ENCODE data around the gene LARP4B. TPM values are rescaled to one million over a fixed set of nuclear protein-coding genes. Genes with fewer than 3 reads are reported as not detected.

Gene LARP4B
- polyA plus RNA-seq, 1 donor from 2014 or later, result 14.2 TPM

DNA sequence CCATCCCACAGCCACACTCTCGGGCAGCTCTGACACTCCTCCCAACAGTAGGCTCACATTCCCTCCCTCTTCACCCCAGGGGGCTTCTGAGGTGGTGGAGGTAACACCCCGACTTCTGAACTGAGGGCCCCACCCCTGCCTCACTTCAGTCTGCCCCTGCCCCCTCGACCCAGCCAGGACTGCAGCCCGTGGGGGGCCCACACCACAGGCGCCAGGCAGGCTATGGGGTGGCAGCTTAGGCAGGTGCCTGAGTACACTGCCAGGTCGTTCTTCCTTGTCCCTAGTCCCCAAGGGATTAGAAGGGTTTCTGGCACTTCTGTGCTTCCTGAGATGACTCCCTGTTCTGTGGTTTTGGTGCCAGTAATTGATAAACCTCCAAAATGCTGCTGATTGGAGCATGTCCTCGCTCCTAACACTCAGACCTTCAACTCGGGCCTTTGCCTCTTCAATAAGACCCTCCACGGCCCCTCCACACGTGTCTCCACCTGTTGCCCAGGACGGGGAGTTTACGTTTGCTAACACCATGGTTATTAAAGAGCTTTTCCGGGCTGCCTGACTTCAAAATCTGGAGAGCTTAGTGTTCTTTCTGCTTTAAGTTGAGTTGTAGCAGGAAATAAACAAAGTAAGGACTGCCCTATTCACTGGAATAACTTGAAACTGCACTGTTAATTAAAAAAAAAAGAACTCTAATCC, 23.8 kb upstream of the LARP4B start:
- H3K9me3 ChIP-seq (ENCODE audit: low read length), result no peaks in the 10 kb centered on the region
- H2AFZ ChIP-seq (ENCODE audit: low read depth, low read length), result no peak overlapping the region
- H3K27ac ChIP-seq (ENCODE audit: low read length), result no peak overlapping the region
- no peak overlapping the region for H3K4me2 ChIP-seq (ENCODE audit: low read length)
- TF ChIP-seq TAF1 (IDR thresholded peaks at IDR 0.05; ENCODE audit: low read depth) (no peak), SMC3 (conservative IDR thresholded peaks at IDR 0.05; ENCODE audit: poor library complexity) (no peak), EZH2 (IDR thresholded peaks at IDR 0.05; ENCODE audit: borderline replicate concordance, insufficient read depth, low read length, poor library complexity, severe bottlenecking) (no peak)
- TF ChIP-seq, protein P1, sequence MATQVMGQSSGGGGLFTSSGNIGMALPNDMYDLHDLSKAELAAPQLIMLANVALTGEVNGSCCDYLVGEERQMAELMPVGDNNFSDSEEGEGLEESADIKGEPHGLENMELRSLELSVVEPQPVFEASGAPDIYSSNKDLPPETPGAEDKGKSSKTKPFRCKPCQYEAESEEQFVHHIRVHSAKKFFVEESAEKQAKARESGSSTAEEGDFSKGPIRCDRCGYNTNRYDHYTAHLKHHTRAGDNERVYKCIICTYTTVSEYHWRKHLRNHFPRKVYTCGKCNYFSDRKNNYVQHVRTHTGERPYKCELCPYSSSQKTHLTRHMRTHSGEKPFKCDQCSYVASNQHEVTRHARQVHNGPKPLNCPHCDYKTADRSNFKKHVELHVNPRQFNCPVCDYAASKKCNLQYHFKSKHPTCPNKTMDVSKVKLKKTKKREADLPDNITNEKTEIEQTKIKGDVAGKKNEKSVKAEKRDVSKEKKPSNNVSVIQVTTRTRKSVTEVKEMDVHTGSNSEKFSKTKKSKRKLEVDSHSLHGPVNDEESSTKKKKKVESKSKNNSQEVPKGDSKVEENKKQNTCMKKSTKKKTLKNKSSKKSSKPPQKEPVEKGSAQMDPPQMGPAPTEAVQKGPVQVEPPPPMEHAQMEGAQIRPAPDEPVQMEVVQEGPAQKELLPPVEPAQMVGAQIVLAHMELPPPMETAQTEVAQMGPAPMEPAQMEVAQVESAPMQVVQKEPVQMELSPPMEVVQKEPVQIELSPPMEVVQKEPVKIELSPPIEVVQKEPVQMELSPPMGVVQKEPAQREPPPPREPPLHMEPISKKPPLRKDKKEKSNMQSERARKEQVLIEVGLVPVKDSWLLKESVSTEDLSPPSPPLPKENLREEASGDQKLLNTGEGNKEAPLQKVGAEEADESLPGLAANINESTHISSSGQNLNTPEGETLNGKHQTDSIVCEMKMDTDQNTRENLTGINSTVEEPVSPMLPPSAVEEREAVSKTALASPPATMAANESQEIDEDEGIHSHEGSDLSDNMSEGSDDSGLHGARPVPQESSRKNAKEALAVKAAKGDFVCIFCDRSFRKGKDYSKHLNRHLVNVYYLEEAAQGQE (IDR thresholded peaks at IDR 0.05; ENCODE audit: borderline replicate concordance), result no peak
- no peaks in the 10 kb centered on the region for H3K9me2 ChIP-seq (ENCODE audit: insufficient read depth, low read length)
- H3K27me3 ChIP-seq (ENCODE audit: insufficient read depth, low read depth, low read length), result no peaks in the 10 kb centered on the region
- H4K20me1 ChIP-seq (ENCODE audit: insufficient read depth), result no peaks in the 10 kb centered on the region
- H3K36me3 ChIP-seq (ENCODE audit: insufficient read depth, low read length), result no peaks in the 10 kb centered on the region
- no peaks in the 10 kb centered on the region for H3K79me2 ChIP-seq (replicated peaks; ENCODE audit: insufficient read depth, low read length)
- no peaks in the 10 kb centered on the region for H3F3A ChIP-seq (ENCODE audit: insufficient read depth, low read length, poor library complexity, severe bottlenecking)
- no peak overlapping the region for H3K9ac ChIP-seq (ENCODE audit: low read length)
- no peak overlapping the region for H3K4me3 ChIP-seq (ENCODE audit: low read length)

DNA sequence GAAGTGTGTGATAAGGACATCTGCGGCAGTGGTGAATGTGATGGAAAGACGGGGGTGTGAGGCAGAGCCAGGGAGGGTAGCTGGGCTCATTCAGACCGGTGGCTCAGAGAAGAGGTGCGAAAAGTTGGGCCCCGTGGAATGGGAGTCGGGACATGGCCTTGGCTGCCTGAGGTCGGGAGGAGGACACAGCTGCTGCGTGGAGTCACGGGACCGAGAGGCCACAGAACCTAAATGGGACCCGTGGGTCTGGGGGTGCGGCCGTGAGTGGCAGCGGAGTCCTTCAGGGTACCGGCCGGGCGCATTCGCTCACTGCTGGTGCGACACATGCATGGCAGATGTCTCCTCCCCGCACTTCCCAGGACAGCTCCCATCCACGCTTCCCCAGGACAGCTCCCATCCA, 22.9 kb upstream of the LARP4B start:
- Histone ChIP-seq H3K27ac (ENCODE audit: low read length) (no peak overlapping the region), H3K9ac (ENCODE audit: low read length) (no peak overlapping the region), H3K9me3 (ENCODE audit: low read length) (no peaks in the 10 kb centered on the region), H3K4me2 (ENCODE audit: low read length) (no peak overlapping the region), H3F3A (ENCODE audit: insufficient read depth, low read length, poor library complexity, severe bottlenecking) (no peaks in the 10 kb centered on the region), H3K79me2 (replicated peaks; ENCODE audit: insufficient read depth, low read length) (no peaks in the 10 kb centered on the region), H3K27me3 (ENCODE audit: insufficient read depth, low read depth, low read length) (no peaks in the 10 kb centered on the region), H3K4me3 (ENCODE audit: low read length) (no peak overlapping the region), H3K36me3 (ENCODE audit: insufficient read depth, low read length) (no peaks in the 10 kb centered on the region), H4K20me1 (ENCODE audit: insufficient read depth) (no peaks in the 10 kb centered on the region), H2AFZ (ENCODE audit: low read depth, low read length) (no peak overlapping the region), H3K9me2 (ENCODE audit: insufficient read depth, low read length) (no peaks in the 10 kb centered on the region)
- TF ChIP-seq, protein P1 (IDR thresholded peaks at IDR 0.05; ENCODE audit: borderline replicate concordance), result no peak
- TF ChIP-seq SMC3 (conservative IDR thresholded peaks at IDR 0.05; ENCODE audit: poor library complexity), result no peak
- TF ChIP-seq TAF1 (IDR thresholded peaks at IDR 0.05; ENCODE audit: low read depth), result no peak
- TF ChIP-seq, protein P2, sequence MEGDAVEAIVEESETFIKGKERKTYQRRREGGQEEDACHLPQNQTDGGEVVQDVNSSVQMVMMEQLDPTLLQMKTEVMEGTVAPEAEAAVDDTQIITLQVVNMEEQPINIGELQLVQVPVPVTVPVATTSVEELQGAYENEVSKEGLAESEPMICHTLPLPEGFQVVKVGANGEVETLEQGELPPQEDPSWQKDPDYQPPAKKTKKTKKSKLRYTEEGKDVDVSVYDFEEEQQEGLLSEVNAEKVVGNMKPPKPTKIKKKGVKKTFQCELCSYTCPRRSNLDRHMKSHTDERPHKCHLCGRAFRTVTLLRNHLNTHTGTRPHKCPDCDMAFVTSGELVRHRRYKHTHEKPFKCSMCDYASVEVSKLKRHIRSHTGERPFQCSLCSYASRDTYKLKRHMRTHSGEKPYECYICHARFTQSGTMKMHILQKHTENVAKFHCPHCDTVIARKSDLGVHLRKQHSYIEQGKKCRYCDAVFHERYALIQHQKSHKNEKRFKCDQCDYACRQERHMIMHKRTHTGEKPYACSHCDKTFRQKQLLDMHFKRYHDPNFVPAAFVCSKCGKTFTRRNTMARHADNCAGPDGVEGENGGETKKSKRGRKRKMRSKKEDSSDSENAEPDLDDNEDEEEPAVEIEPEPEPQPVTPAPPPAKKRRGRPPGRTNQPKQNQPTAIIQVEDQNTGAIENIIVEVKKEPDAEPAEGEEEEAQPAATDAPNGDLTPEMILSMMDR (IDR thresholded peaks at IDR 0.05; ENCODE audit: poor library complexity, severe bottlenecking), result no peak
- no peak for TF ChIP-seq MXI1 (conservative IDR thresholded peaks at IDR 0.05; ENCODE audit: poor library complexity, severe bottlenecking)
- TF ChIP-seq EZH2 (IDR thresholded peaks at IDR 0.05; ENCODE audit: borderline replicate concordance, insufficient read depth, low read length, poor library complexity, severe bottlenecking), result no peak
- TF ChIP-seq EP300 (conservative IDR thresholded peaks at IDR 0.05; ENCODE audit: poor library complexity, severe bottlenecking), result no peak
- TF ChIP-seq POLR2AphosphoS5 (IDR thresholded peaks at IDR 0.05), result no peak
- TF ChIP-seq RAD21 (conservative IDR thresholded peaks at IDR 0.05), result no peak
